DND-41 (cell line): ENCODE measurements around the gene DNM3.

Experiments
- ATAC-seq: fragments of 200-7000 bp; cut with Tn5 transposase; 3 replicates; pipeline ENCODE4 v1.9.1; 2021; ENCODE audit warnings: low read depth; ENCODE audit not compliant: insufficient read depth
- DNase-seq: peaks from one replicate; pipeline ENCODE4 v3.0.0-alpha.2; 2020
- H2AFZ ChIP-seq: 2 replicates; pipeline ENCODE4 v1.6.0; 2012; ENCODE audit warnings: low read depth, low read length
- H3K27ac ChIP-seq: 2 replicates; pipeline ENCODE4 v1.5.1; 2012; ENCODE audit warnings: low read length, inconsistent platforms
- H3K27me3 ChIP-seq: fragments of 200-600 bp; sonication (generic); 2 replicates; pipeline ENCODE4 v1.6.0; 2012; ENCODE audit warnings: low read length, mild to moderate bottlenecking, inconsistent platforms; ENCODE audit not compliant: insufficient read depth, poor library complexity
- H3K36me3 ChIP-seq: 2 replicates; pipeline ENCODE4 v1.5.1; 2012; ENCODE audit warnings: low read length, inconsistent platforms; ENCODE audit not compliant: insufficient read depth
- H3K4me1 ChIP-seq: 2 replicates; pipeline ENCODE4 v1.5.1; 2012; ENCODE audit warnings: mild to moderate bottlenecking, low read length; ENCODE audit not compliant: insufficient read depth
- H3K4me2 ChIP-seq: 2 replicates; pipeline ENCODE4 v1.6.0; 2012; ENCODE audit warnings: mild to moderate bottlenecking, moderate library complexity, low read length, inconsistent platforms; ENCODE audit not compliant: insufficient read depth
- H3K4me3 ChIP-seq, 2 experiments: fragments of 200-600 bp in 1 of 2; shearing (Covaris generic) in 1 of 2; 2 replicates each; pipeline ENCODE4 v1.5.1; 2012 to 2016; ENCODE audit warnings: inconsistent platforms in 2 of 2, low read length in 2 of 2, mild to moderate bottlenecking in 2 of 2, low read depth in 1 of 2, moderate library complexity in 1 of 2
- H3K79me2 ChIP-seq: 2 replicates; pipeline ENCODE4 v1.6.0; 2012; ENCODE audit warnings: low read length, inconsistent platforms; ENCODE audit not compliant: insufficient read depth
- H3K9ac ChIP-seq: 2 replicates; pipeline ENCODE4 v1.6.0; 2012; ENCODE audit warnings: low read depth, mild to moderate bottlenecking, inconsistent platforms, low read length, moderate library complexity
- H3K9me3 ChIP-seq: 2 replicates; pipeline ENCODE4 v1.5.1; 2012; ENCODE audit warnings: low read length, moderate library complexity, mild to moderate bottlenecking, inconsistent platforms; ENCODE audit not compliant: insufficient read depth, severe bottlenecking
- H4K20me1 ChIP-seq: 2 replicates; pipeline ENCODE4 v1.6.0; 2012; ENCODE audit warnings: low read length; ENCODE audit not compliant: insufficient read depth
- CTCF ChIP-seq: IDR thresholded peaks from 2 replicates; pipeline ENCODE4 v1.5.1; 2012; ENCODE audit warnings: borderline replicate concordance, low read length, moderate library complexity, mild to moderate bottlenecking; ENCODE audit not compliant: poor library complexity, severe bottlenecking; ENCODE audit errors: extremely low read depth
- EZH2 ChIP-seq: IDR thresholded peaks from 3 replicates; pipeline ENCODE4 v1.6.1; 2012; ENCODE audit warnings: borderline replicate concordance, low read depth, mild to moderate bottlenecking, moderate library complexity, low read length, inconsistent platforms; ENCODE audit not compliant: severe bottlenecking

The DNM3 gene

GRCh38 chr1:172386046-172386445 is 544.7 kb downstream of the DNM3 start:
- TF ChIP-seq EZH2 = no peak
- TF ChIP-seq CTCF = no peak
- Histone ChIP-seq H3K9ac (no peak overlapping the region), H4K20me1 (no peaks in the 10 kb centered on the region), H3K9me3 (no peaks in the 10 kb centered on the region), H3K27ac (no peak overlapping the region), H3K4me1 (peaks cover 7% of the 10 kb centered on the region), H3K4me3 (no peak overlapping the region), H3K36me3 (no peaks in the 10 kb centered on the region), H3K27me3 (no peaks in the 10 kb centered on the region), H3K4me2 (no peak overlapping the region), H3K79me2 (no peaks in the 10 kb centered on the region), H2AFZ (no peak overlapping the region)
- ATAC-seq (no peak), DNase-seq (no peak)

GRCh38 chr1:172388490-172388889 is 547.2 kb downstream of the DNM3 start:
- Histone ChIP-seq H2AFZ (no peak overlapping the region), H3K36me3 (no peaks in the 10 kb centered on the region), H3K4me3 (no peak overlapping the region), H4K20me1 (no peaks in the 10 kb centered on the region), H3K79me2 (no peaks in the 10 kb centered on the region), H3K27ac (no peak overlapping the region), H3K27me3 (no peaks in the 10 kb centered on the region), H3K4me1 (no peaks in the 10 kb centered on the region), H3K9me3 (no peaks in the 10 kb centered on the region), H3K4me2 (no peak overlapping the region), H3K9ac (no peak overlapping the region)
- ATAC-seq (no peak), DNase-seq (no peak)
- TF ChIP-seq CTCF (no peak), EZH2 (no peak)

GRCh38 chr1:172390301-172390682 is 549.0 kb downstream of the DNM3 start:
- H3K4me3 ChIP-seq = no peak overlapping the region
- no peak for DNase-seq

More at GRCh38 chr1:172390301-172390682, 549.0 kb downstream of the DNM3 start:
- Histone ChIP-seq H3K27me3 (no peaks in the 10 kb centered on the region), H3K4me1 (peaks cover 7% of the 10 kb centered on the region), H3K4me2 (no peak overlapping the region), H4K20me1 (no peaks in the 10 kb centered on the region), H3K9me3 (no peaks in the 10 kb centered on the region), H2AFZ (no peak overlapping the region), H3K79me2 (no peaks in the 10 kb centered on the region), H3K27ac (no peak overlapping the region), H3K36me3 (no peaks in the 10 kb centered on the region), H3K9ac (no peak overlapping the region)
- ATAC-seq = no peak
- TF ChIP-seq CTCF (no peak), EZH2 (no peak)
